Natural killer cell (primary cell): Measurements from ENCODE around the gene PCSK9. TPM values are rescaled to one million over a fixed set of nuclear protein-coding genes. Genes with fewer than 3 reads are reported as not detected.
"Not testable (repeated sequence)": the region's sequence is repeated elsewhere in the genome, so short reads cannot be mapped to it uniquely, and the experiment has no call there.

Experiments used
- ATAC-seq, 3 donors: fragments of 150-1000 bp in 2 of 3; fragments of 200-7000 bp in 1 of 3; cut with Tn5 transposase; 1 replicate in 1 of 3; 2 replicates in 2 of 3; pipeline ENCODE4 v1.10.0; 2021; ENCODE audit warnings: mild to moderate bottlenecking in 2 of 3, moderate library complexity in 2 of 3
- DNase-seq, 2 donors: peaks; one replicate each; pipeline versions ENCODE4 v3.0.0 to v3.0.0-alpha.2; 2013 to 2021; ENCODE audit warnings: mixed read lengths in 1 of 2
- H3K27ac ChIP-seq: one replicate; pipeline ENCODE4 v1.5.1; 2013; ENCODE audit warnings: mild to moderate bottlenecking, low read length
- H3K27me3 ChIP-seq: one replicate; pipeline ENCODE4 v1.6.1; 2013; ENCODE audit warnings: low read length; ENCODE audit not compliant: control insufficient read depth, insufficient read depth
- H3K36me3 ChIP-seq: one replicate; pipeline ENCODE4 v1.6.1; 2013; ENCODE audit warnings: low read length; ENCODE audit not compliant: control insufficient read depth, insufficient read depth
- H3K4me1 ChIP-seq: one replicate; pipeline ENCODE4 v1.6.1; 2013; ENCODE audit warnings: low read length; ENCODE audit not compliant: control insufficient read depth, insufficient read depth
- H3K4me3 ChIP-seq: one replicate; pipeline ENCODE4 v1.5.1; 2013; ENCODE audit warnings: low read length
- H3K9me3 ChIP-seq: one replicate; pipeline ENCODE4 v1.6.1; 2013; ENCODE audit warnings: low read length; ENCODE audit not compliant: control insufficient read depth, insufficient read depth
- H3K27ac Mint-ChIP-seq, 2 donors: one replicate each; pipeline ENCODE4 v1.8.0; 2022; ENCODE audit warnings: mild to moderate bottlenecking in 2 of 2, mixed read lengths in 2 of 2, moderate library complexity in 1 of 2
- H3K27me3 Mint-ChIP-seq, 2 donors: one replicate each; pipeline ENCODE4 v1.8.0; 2022; ENCODE audit warnings: low read depth in 2 of 2, mixed read lengths in 2 of 2
- H3K36me3 Mint-ChIP-seq: one replicate; pipeline ENCODE4 v1.8.0; 2022; ENCODE audit warnings: mixed read lengths
- H3K4me1 Mint-ChIP-seq, 2 donors: one replicate each; pipeline ENCODE4 v1.8.0; 2022; ENCODE audit warnings: mixed read lengths in 2 of 2
- H3K4me3 Mint-ChIP-seq: one replicate; pipeline ENCODE4 v1.8.0; 2022; ENCODE audit warnings: mild to moderate bottlenecking, moderate library complexity, mixed read lengths
- H3K9me3 Mint-ChIP-seq, 2 donors: one replicate each; pipeline ENCODE4 v1.8.0; 2022; ENCODE audit warnings: mixed read lengths in 2 of 2
- CTCF ChIP-seq: fragments of 200-600 bp; IDR thresholded peaks from one replicate; pipeline ENCODE4 v1.8.0; 2022; ENCODE audit warnings: antibody characterized with exemption
- WGBS: methylation state at CpG from one replicate; pipeline ENCODE4 v1.1.7; 2013; ENCODE audit warnings: missing lambda C conversion rate; ENCODE audit not compliant: insufficient coverage; 5-methylcytosine and 5-hydroxymethylcytosine counted together
- intact Hi-C: fragments of 100-400 bp; cut with micrococcal nuclease; formaldehyde crosslinking; loops from one replicate; pipeline ENCODE4 v1.14.2; 2022
- total RNA-seq, 4 donors: library from RNA; stranded (reverse); fragments of 120-200 nt in 1 of 4; gene quantifications; one replicate each; pipeline versions ENCODE4 v1.2.3 to v1.2.4, GENCODE V29; 2013 to 2022

Gene PCSK9
- total RNA-seq, 3 donors from 2014 or later (not counting 1 experiment from before 2014, with no cell fraction given) = not detected

GRCh38 chr1:55031098-55031497, 8.2 kb upstream of the PCSK9 start:
- H3K36me3 ChIP-seq, H3K36me3 Mint-ChIP-seq: not testable (repeated sequence)

GRCh38 chr1:55033265-55033614, 6.1 kb upstream of the PCSK9 start:
- Histone ChIP-seq H3K4me3 (no peak overlapping the region), H3K9me3 (no peaks in the 10 kb centered on the region), H3K4me1 (no peaks in the 10 kb centered on the region), H3K36me3 (no peaks in the 10 kb centered on the region), H3K27me3 (peaks cover 3% of the 10 kb centered on the region), H3K27ac (no peak overlapping the region)
- Mint-ChIP-seq H3K4me1 (no peaks in the 10 kb centered on the region), H3K27me3 (peaks cover 42 to 48% of the 10 kb centered on the region in 2 donors), H3K4me3 (no peak overlapping the region), H3K27ac (no peak overlapping the region), H3K36me3 (no peaks in the 10 kb centered on the region), H3K9me3 (no peaks in the 10 kb centered on the region)
- no peak for TF ChIP-seq CTCF
- WGBS = 90% methylated on average over 7 of the region's 7 CpGs
- intact Hi-C loops = no loop called here
- DNase-seq (no peak), ATAC-seq (no peak)

More at GRCh38 chr1:55031098-55031497, 8.2 kb upstream of the PCSK9 start:
- H3K9me3 ChIP-seq, H3K27me3 ChIP-seq, H3K4me3 Mint-ChIP-seq, H3K4me3 ChIP-seq, intact Hi-C loops, ATAC-seq, H3K9me3 Mint-ChIP-seq, H3K27ac ChIP-seq, H3K27ac Mint-ChIP-seq, H3K4me1 ChIP-seq, DNase-seq, H3K4me1 Mint-ChIP-seq: not testable (repeated sequence)
- 100% methylated on average over 5 of the region's 5 CpGs for WGBS
- H3K27me3 Mint-ChIP-seq = peaks cover 27 to 33% of the 10 kb centered on the region in 2 donors

GRCh38 chr1:55034476-55035133, 4.7 kb upstream of the PCSK9 start:
- WGBS = 88% methylated on average over 6 of the region's 6 CpGs
- Histone ChIP-seq H3K4me1 (no peaks in the 10 kb centered on the region), H3K9me3 (no peaks in the 10 kb centered on the region), H3K36me3 (no peaks in the 10 kb centered on the region), H3K4me3 (no peak overlapping the region), H3K27me3 (peaks cover 5% of the 10 kb centered on the region), H3K27ac (no peak overlapping the region)
- H3K4me3 Mint-ChIP-seq = no peak overlapping the region
- DNase-seq (no peak), ATAC-seq (no peak)
- H3K36me3 Mint-ChIP-seq = no peaks in the 10 kb centered on the region
- TF ChIP-seq CTCF = no peak
- no peak overlapping the region for H3K27ac Mint-ChIP-seq
- H3K27me3 Mint-ChIP-seq = peaks cover 53 to 60% of the 10 kb centered on the region in 2 donors
- intact Hi-C loops = no loop called here
- no peaks in the 10 kb centered on the region for H3K4me1 Mint-ChIP-seq
- no peaks in the 10 kb centered on the region for H3K9me3 Mint-ChIP-seq

GRCh38 chr1:55035904-55036303, 3.4 kb upstream of the PCSK9 start:
- Histone ChIP-seq H3K36me3 (no peaks in the 10 kb centered on the region), H3K27ac (no peak overlapping the region), H3K4me3 (no peak overlapping the region), H3K27me3 (peaks cover 5% of the 10 kb centered on the region), H3K9me3 (no peaks in the 10 kb centered on the region), H3K4me1 (no peaks in the 10 kb centered on the region)
- Mint-ChIP-seq H3K27ac (no peak overlapping the region), H3K36me3 (no peaks in the 10 kb centered on the region), H3K9me3 (no peaks in the 10 kb centered on the region), H3K4me3 (no peak overlapping the region), H3K4me1 (peaks cover 0 to 7% of the 10 kb centered on the region in 2 donors), H3K27me3 (peaks cover 57 to 70% of the 10 kb centered on the region in 2 donors)
- DNase-seq (no peak), ATAC-seq (no peak)
- intact Hi-C loops = no loop called here
- TF ChIP-seq CTCF = no peak
- 47% methylated on average over 4 of the region's 4 CpGs for WGBS
